ENCODE data around the gene SLC18B1. TPM values are rescaled to one million over a fixed set of nuclear protein-coding genes. Genes with fewer than 3 reads are reported as not detected.

SLC18B1 gene
- total RNA-seq, 4 donors from 2014 or later = 2.5 to 16.4 (median 9.0) TPM

GRCh38 chr6:132820629-132821381 is 22.4 kb upstream of the SLC18B1 start:
- no peak overlapping the region for H3K27ac ChIP-seq
- no peak for DNase-seq
- H3K27me3 ChIP-seq = no peaks in the 10 kb centered on the region
- peaks cover 0 to 38% (median 0%) of the 10 kb centered on the region in 3 donors for H3K36me3 ChIP-seq
- TF ChIP-seq CTCF (IDR thresholded peaks at IDR 0.05) (no peak), POLR2A (IDR thresholded peaks at IDR 0.05) (no peak)
- H3K9me3 ChIP-seq = no peaks in the 10 kb centered on the region
- no peak overlapping the region for H3K4me3 ChIP-seq
- peaks cover 0 to 14% (median 7%) of the 10 kb centered on the region in 4 donors for H3K4me1 ChIP-seq

- H3K4me1 ChIP-seq = peaks cover 0 to 17% (median 9%) of the 10 kb centered on the region in 4 donors
- H3K4me3 ChIP-seq = no peak overlapping the region
- no peak overlapping the region for H3K27ac ChIP-seq
- H3K36me3 ChIP-seq = peaks cover 0 to 39% (median 0%) of the 10 kb centered on the region in 3 donors
- no peaks in the 10 kb centered on the region for H3K9me3 ChIP-seq
- no peak for DNase-seq
- H3K27me3 ChIP-seq = no peaks in the 10 kb centered on the region
- TF ChIP-seq POLR2A (IDR thresholded peaks at IDR 0.05) (no peak), CTCF (IDR thresholded peaks at IDR 0.05) (no peak)
Measured at GRCh38 chr6:132819405-132820161, 21.1 kb upstream of the SLC18B1 start.

- Histone ChIP-seq H3K27ac (no peak overlapping the region), H3K36me3 (peaks cover 0 to 39% (median 0%) of the 10 kb centered on the region in 3 donors)
- no peak for TF ChIP-seq CTCF (IDR thresholded peaks at IDR 0.05)
- no peak for TF ChIP-seq POLR2A (IDR thresholded peaks at IDR 0.05)
Measured at GRCh38 chr6:132818404-132819359, 20.2 kb upstream of the SLC18B1 start.

GRCh38 chr6:132817554-132818403 is 19.3 kb upstream of the SLC18B1 start:
- peaks cover 0 to 39% (median 0%) of the 10 kb centered on the region in 3 donors for H3K36me3 ChIP-seq
- H3K9me3 ChIP-seq = no peaks in the 10 kb centered on the region
- DNase-seq = no peak
- H3K4me3 ChIP-seq = no peak overlapping the region
- TF ChIP-seq CTCF (IDR thresholded peaks at IDR 0.05) (no peak), POLR2A (IDR thresholded peaks at IDR 0.05) (no peak)
- H3K4me1 ChIP-seq = peaks cover 0 to 17% (median 9%) of the 10 kb centered on the region in 4 donors
- H3K27ac ChIP-seq = no peak overlapping the region
- H3K27me3 ChIP-seq = no peaks in the 10 kb centered on the region

More at GRCh38 chr6:132818404-132819359, 20.2 kb upstream of the SLC18B1 start:
- no peak for DNase-seq
- no peaks in the 10 kb centered on the region for H3K27me3 ChIP-seq
- H3K4me1 ChIP-seq = peaks cover 0 to 17% (median 9%) of the 10 kb centered on the region in 4 donors
- H3K9me3 ChIP-seq = no peaks in the 10 kb centered on the region
- H3K4me3 ChIP-seq = no peak overlapping the region

Data from Peyer's patch (tissue), 4 donors.